Fibroblast of lung (primary cell): ENCODE data around the gene CYP2W1.

Source experiments
- CTCF ChIP-seq, 2 donors: IDR thresholded peaks in 1 of 2; conservative IDR thresholded peaks in 1 of 2; 1 replicate in 1 of 2; 2 replicates in 1 of 2; pipeline ENCODE4 v1.5.1; 2011 to 2012; ENCODE audit warnings: low read length in 2 of 2, control low read depth in 1 of 2, inconsistent platforms in 1 of 2, low read depth in 1 of 2, mild to moderate bottlenecking in 1 of 2
- EZH2 ChIP-seq: IDR thresholded peaks from 2 replicates; pipeline ENCODE4 v1.5.1; 2012; ENCODE audit warnings: low read length, control low read depth, mild to moderate bottlenecking; ENCODE audit errors: missing control alignments

GRCh38 chr7:1016577-1017531 lies 33.9 kb downstream of the CYP2W1 start:
- TF ChIP-seq EZH2 (no peak), CTCF (conservative IDR thresholded peaks at IDR 0.05 in 1 of 2, IDR thresholded peaks at IDR 0.05 in 1 of 2; ENCODE audit: low read depth in 1 of 2, low read length in 2 of 2) (no peak)
